Right forelimb (tissue), 1 donor: ENCODE data around the gene GDPD4.

ENCODE experiments used
- DNase-seq: peaks from one replicate; pipeline ENCODE4 v3.0.0-alpha.2; 2018

GDPD4 gene

GRCh38 chr11:77233011-77233410 is 68.5 kb downstream of the GDPD4 start:
- DNase-seq = no peak

GRCh38 chr11:77232242-77232641 is 69.2 kb downstream of the GDPD4 start:
- no peak for DNase-seq

- no peak for DNase-seq
These were observed 69.7 kb downstream of the GDPD4 start for GRCh38 chr11:77231800-77232199.

GRCh38 chr11:77230878-77231605 is 70.4 kb downstream of the GDPD4 start:
- DNase-seq = no peak

GRCh38 chr11:77223797-77224196 is 77.7 kb downstream of the GDPD4 start:
- no peak for DNase-seq

GRCh38 chr11:77217156-77217555 is 84.3 kb downstream of the GDPD4 start:
- DNase-seq = no peak

- no peak for DNase-seq
These were observed 86.4 kb downstream of the GDPD4 start for GRCh38 chr11:77215106-77215505.

GRCh38 chr11:77214557-77214956 is 86.9 kb downstream of the GDPD4 start:
- DNase-seq = no peak

- DNase-seq = no peak
These were observed 87.7 kb downstream of the GDPD4 start for GRCh38 chr11:77213589-77214428.

GRCh38 chr11:77213029-77213579 is 88.4 kb downstream of the GDPD4 start:
- no peak for DNase-seq

- DNase-seq = peak; percentile 34
These were observed 89.0 kb downstream of the GDPD4 start for GRCh38 chr11:77212314-77213007.

- peak; percentile 29 for DNase-seq
These were observed 89.8 kb downstream of the GDPD4 start for GRCh38 chr11:77211594-77212251.

GRCh38 chr11:77211040-77211451 is 90.4 kb downstream of the GDPD4 start:
- no peak for DNase-seq

GRCh38 chr11:77209663-77210062 is 91.8 kb downstream of the GDPD4 start:
- no peak for DNase-seq

- peak; percentile 34 for DNase-seq
These were observed 93.0 kb downstream of the GDPD4 start for GRCh38 chr11:77208535-77208934.

- DNase-seq = peak; percentile 36
These were observed 93.7 kb downstream of the GDPD4 start for GRCh38 chr11:77207618-77208313.

- DNase-seq = peak; percentile 33
These were observed 94.4 kb downstream of the GDPD4 start for GRCh38 chr11:77207019-77207485.

- peak; percentile 41 for DNase-seq
These were observed 95.0 kb downstream of the GDPD4 start for GRCh38 chr11:77206264-77207018.

- peak; percentile 28 for DNase-seq
These were observed 95.8 kb downstream of the GDPD4 start for GRCh38 chr11:77205467-77206263.
